ENCODE results near the gene NINL.

Gene NINL

DNA sequence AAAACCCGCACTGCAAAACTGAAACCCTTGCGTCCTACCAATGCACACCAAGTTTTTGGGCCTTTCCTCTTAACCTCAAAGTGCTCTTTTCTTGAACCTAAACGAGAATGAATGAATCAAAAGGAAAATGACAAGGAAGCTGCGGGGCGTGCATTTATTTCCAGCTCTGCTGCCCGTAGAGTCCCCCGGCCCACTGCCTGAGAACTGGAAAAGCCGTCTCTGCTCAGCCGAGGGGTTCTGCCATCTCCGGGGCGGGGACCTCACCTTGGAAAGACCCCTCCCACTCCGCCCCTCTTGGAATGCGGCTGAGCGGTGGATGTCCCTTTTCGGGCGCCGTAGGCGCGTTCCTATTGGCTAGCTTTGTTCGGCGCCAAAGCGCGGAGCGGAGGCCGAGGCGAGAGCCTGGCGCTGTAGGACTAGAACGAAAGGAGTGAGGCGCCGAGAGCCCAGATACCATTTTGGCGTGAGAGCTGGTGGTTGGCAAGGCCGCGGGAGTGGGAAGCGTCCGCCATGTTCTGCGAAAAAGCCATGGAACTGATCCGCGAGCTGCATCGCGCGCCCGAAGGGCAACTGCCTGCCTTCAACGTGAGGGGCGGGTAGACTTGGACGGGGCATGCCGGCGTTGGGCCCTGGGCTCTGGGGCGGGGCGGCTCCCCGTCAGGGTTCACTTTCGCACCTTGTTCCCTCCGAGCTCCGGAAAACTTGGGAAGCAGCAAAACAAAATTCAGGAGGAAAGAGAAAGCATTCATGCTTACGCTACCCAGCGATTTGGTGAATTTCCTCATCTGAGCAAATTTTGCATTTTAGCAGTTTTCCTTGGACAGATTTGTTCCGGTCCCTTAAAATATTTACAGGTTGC lies 177.8 kb downstream of the NINL start, which contains the start of gene GINS1:
Gene GINS1 (plus strand): TSS at position 363 of the 859 bp plus-strand sequence. CDS start 148 bp downstream, at position 511.
- DNase-seq (ENCODE audit: low spot score): peak; percentile 92
